ENCODE results near the gene C6orf62. TPM values are rescaled to one million over a fixed set of nuclear protein-coding genes. Genes with fewer than 3 reads are reported as not detected.

The C6orf62 gene
- polyA plus RNA-seq, 1 of the 3 experiments (the other 2 are of a cell fraction) = 36.0 TPM

DNA sequence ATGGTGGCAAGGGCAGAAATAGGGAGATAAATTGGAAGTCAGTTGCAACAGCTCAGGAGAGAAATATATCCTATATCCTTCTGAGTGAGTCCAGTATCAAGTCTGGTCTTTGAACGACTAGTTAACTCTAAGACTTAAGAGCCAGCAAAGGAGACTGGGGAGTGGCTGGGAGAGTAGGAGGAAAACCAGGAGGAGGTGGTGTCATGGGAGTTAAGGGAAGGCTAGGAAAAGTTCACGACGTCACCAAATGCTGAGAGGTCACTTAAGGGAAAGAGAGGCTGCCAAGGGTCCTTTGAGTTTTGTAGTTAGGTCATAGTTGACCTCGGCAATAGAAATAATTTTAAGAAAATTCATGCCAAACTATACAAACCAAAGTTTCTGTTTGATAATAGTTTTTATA is 27.0 kb downstream of the C6orf62 start (continued):
- TF ChIP-seq, protein P1, sequence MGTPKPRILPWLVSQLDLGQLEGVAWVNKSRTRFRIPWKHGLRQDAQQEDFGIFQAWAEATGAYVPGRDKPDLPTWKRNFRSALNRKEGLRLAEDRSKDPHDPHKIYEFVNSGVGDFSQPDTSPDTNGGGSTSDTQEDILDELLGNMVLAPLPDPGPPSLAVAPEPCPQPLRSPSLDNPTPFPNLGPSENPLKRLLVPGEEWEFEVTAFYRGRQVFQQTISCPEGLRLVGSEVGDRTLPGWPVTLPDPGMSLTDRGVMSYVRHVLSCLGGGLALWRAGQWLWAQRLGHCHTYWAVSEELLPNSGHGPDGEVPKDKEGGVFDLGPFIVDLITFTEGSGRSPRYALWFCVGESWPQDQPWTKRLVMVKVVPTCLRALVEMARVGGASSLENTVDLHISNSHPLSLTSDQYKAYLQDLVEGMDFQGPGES (IDR thresholded peaks at IDR 0.05; ENCODE audit: low read depth, low read length) = no peak
- no peak for TF ChIP-seq SMC3 (IDR thresholded peaks at IDR 0.05; ENCODE audit: low read depth, low read length)

DNA sequence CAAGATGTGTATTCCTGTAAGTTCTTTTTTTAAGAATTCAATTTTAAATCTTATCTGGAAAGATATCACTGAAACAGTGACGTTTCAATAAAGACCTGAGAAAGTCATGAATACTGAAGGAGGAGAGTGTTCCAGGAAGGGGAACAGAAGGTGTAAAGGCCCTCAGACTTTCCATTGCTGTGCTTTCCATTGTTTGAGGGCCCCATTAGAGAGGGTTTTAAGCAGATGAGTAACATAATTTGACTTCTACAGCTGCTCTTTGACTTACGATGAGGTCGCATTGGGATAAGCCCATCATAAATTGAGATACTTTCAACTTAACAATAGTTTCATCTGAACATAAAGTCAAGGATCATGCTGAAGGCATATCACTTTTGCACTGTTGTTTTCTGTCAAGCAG is 27.4 kb downstream of the C6orf62 start:
- Histone ChIP-seq H3K4me1 (ENCODE audit: control insufficient read depth in 1 of 2, insufficient read depth in 2 of 2, low read depth in 1 of 2, low read length in 1 of 2) (no peaks in the 10 kb centered on the region), H3K27me3 (ENCODE audit: insufficient read depth) (no peaks in the 10 kb centered on the region), H3K36me3 (replicated peaks in 1 of 2; ENCODE audit: control insufficient read depth in 1 of 2, insufficient read depth in 2 of 2, low read length in 1 of 2) (no peaks in the 10 kb centered on the region), H4K20me1 (ENCODE audit: insufficient read depth) (no peaks in the 10 kb centered on the region), H3K4me2 (no peak overlapping the region), H2AFZ (ENCODE audit: low read depth) (no peak overlapping the region), H3K27ac (ENCODE audit: low read depth in 2 of 2, low read length in 1 of 2) (no peak overlapping the region), H3K4me3 (ENCODE audit: low read depth in 2 of 2, low read length in 1 of 2) (no peak overlapping the region), H3K9me3 (no peaks in the 10 kb centered on the region), H3K9me2 (no peaks in the 10 kb centered on the region), H3K9ac (no peak overlapping the region), H3F3A (replicated peaks; ENCODE audit: insufficient read depth) (no peaks in the 10 kb centered on the region), H3K79me2 (ENCODE audit: insufficient read depth) (no peaks in the 10 kb centered on the region)
- ChIA-PET POLR2A (no interaction called here), CTCF (interaction anchor here (0.6 to 5.2 kb wide), 5 partner anchors 25 to 260 kb away, joined by 3 to 28 read pairs (median 7); partner anchors contain the start of genes ACOT13 and TDP2)
- TF ChIP-seq, protein P1 (IDR thresholded peaks at IDR 0.05; ENCODE audit: low read depth, low read length) = no peak
- TF ChIP-seq FOSL2 (IDR thresholded peaks at IDR 0.05; ENCODE audit: borderline replicate concordance, low read depth) (no peak), SIN3A (IDR thresholded peaks at IDR 0.05; ENCODE audit: borderline replicate concordance, low read depth, low read length) (no peak), GABPA (IDR thresholded peaks at IDR 0.05; ENCODE audit: low read depth) (no peak), POLR2AphosphoS5 (IDR thresholded peaks at IDR 0.05; ENCODE audit: low read depth, low read length) (no peak), TEAD4 (IDR thresholded peaks at IDR 0.05; ENCODE audit: borderline replicate concordance, insufficient read depth) (no peak), FOXM1 (IDR thresholded peaks at IDR 0.05; ENCODE audit: low read depth) (no peak), NFIC (IDR thresholded peaks at IDR 0.05; ENCODE audit: borderline replicate concordance) (no peak), JUND (IDR thresholded peaks at IDR 0.05) (no peak), EP300 (IDR thresholded peaks at IDR 0.05; ENCODE audit: borderline replicate concordance in 1 of 2, low read depth in 1 of 2, low read length in 1 of 2) (no peak), SMC3 (IDR thresholded peaks at IDR 0.05; ENCODE audit: low read depth, low read length) (no peak), FOXJ3 (CRISPR knock-in tag; IDR thresholded peaks at IDR 0.05) (no peak)
- TF ChIP-seq, protein P2, sequence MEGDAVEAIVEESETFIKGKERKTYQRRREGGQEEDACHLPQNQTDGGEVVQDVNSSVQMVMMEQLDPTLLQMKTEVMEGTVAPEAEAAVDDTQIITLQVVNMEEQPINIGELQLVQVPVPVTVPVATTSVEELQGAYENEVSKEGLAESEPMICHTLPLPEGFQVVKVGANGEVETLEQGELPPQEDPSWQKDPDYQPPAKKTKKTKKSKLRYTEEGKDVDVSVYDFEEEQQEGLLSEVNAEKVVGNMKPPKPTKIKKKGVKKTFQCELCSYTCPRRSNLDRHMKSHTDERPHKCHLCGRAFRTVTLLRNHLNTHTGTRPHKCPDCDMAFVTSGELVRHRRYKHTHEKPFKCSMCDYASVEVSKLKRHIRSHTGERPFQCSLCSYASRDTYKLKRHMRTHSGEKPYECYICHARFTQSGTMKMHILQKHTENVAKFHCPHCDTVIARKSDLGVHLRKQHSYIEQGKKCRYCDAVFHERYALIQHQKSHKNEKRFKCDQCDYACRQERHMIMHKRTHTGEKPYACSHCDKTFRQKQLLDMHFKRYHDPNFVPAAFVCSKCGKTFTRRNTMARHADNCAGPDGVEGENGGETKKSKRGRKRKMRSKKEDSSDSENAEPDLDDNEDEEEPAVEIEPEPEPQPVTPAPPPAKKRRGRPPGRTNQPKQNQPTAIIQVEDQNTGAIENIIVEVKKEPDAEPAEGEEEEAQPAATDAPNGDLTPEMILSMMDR (IDR thresholded peaks at IDR 0.05) = no peak
- WGBS (ENCODE audit: low lambda C conversion rate) = 82% methylated on average over 3 of the region's 3 CpGs
- DNase-seq = no peak
